ENCODE results near the gene WT1.

- TF ChIP-seq, protein P1, sequence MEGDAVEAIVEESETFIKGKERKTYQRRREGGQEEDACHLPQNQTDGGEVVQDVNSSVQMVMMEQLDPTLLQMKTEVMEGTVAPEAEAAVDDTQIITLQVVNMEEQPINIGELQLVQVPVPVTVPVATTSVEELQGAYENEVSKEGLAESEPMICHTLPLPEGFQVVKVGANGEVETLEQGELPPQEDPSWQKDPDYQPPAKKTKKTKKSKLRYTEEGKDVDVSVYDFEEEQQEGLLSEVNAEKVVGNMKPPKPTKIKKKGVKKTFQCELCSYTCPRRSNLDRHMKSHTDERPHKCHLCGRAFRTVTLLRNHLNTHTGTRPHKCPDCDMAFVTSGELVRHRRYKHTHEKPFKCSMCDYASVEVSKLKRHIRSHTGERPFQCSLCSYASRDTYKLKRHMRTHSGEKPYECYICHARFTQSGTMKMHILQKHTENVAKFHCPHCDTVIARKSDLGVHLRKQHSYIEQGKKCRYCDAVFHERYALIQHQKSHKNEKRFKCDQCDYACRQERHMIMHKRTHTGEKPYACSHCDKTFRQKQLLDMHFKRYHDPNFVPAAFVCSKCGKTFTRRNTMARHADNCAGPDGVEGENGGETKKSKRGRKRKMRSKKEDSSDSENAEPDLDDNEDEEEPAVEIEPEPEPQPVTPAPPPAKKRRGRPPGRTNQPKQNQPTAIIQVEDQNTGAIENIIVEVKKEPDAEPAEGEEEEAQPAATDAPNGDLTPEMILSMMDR (IDR thresholded peaks at IDR 0.05): no peak
- no peak for TF ChIP-seq EZH2phosphoT487 (IDR thresholded peaks at IDR 0.05)
Measured at GRCh38 chr11:32402836-32403235, 32.5 kb downstream of the WT1 start.
